ENCODE results near the gene ANGPTL2.

DNA sequence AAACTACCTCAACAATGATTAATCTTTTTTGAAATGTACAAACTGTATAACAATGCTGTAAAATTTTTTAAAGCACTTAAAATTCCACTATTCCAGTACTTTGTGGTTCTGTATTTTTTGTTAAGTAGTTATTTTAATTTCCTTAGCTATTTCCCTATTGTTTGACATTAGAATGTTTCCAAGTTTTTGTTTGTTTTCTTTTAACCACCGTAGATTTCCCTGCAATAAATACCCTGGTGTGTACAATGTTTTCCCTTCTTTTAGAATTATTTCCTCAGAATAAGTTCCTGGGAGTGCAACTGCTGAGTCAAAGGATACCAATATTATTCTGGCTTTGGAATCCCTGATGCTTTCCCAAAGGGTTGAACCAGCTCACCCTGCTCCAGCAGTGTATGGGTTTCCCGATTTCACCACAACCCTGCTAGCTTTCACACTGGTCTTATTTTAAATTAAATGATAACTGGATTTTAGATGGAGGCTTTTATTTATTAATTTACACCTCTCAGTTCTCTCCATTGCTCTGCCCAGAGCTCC lies 20.6 kb upstream of the ANGPTL2 start:
- TF ChIP-seq CTCF (IDR thresholded peaks at IDR 0.05; ENCODE audit: low read depth, low read length) (no peak), POLR2A (IDR thresholded peaks at IDR 0.05; ENCODE audit: extremely low read depth, insufficient read length) (no peak), MYC (IDR thresholded peaks at IDR 0.05; ENCODE audit: low read depth, low read length) (no peak)
- TF ChIP-seq, protein P1, sequence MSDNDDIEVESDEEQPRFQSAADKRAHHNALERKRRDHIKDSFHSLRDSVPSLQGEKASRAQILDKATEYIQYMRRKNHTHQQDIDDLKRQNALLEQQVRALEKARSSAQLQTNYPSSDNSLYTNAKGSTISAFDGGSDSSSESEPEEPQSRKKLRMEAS (IDR thresholded peaks at IDR 0.05; ENCODE audit: low read depth, low read length), result no peak

All from NB4 (cell line).